ENCODE data around the gene CHERP.
A peak's percentile ranks its signal among the peaks of the same experiment; 100 is the strongest.

Gene CHERP

DNA sequence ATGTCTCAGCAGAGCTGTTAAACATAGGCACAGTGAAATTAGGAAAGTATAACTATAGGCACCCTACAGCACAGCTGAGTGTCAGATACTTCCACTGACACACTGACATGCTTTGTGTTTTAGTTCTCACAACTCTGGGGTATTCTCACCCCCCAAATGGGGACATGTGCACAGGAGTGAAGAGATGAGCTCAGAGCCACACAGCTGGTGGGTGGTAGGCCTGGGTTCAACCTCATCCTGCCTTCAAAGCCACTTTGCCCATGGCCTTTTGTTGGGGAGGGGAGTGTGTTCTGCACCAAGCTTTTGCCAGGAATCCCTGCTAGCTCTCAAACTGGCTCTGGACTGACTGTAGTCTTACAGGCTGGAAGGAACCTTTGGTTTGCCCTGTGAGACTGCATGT lies 31.7 kb upstream of the CHERP start:
- Histone ChIP-seq H3K36me3 (ENCODE audit: control insufficient read depth, insufficient read depth, low read length) (peaks cover 40% of the 10 kb centered on the region), H3K9ac (ENCODE audit: low read depth, low read length) (no peak overlapping the region)

DNA sequence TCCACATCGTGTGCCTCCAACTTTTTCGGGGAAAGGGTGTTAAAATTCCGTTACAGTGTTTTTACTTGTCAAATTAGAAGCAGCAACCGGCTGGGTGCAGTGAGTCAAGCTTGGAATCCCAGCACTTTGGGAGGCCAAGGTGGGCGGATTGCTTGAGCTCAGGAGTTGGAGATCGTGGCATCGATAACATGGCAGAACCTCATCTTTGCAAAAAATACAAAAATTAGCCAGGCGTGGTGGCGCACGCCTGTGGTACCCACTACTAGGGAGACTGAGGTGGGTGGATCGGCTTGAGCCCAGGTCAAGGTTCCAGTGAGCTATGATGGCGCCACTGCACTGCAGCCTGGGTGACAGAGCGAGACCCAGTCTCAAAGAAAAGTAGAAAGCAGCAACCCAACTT lies 31.1 kb upstream of the CHERP start:
- peaks cover 8% of the 10 kb centered on the region for H3K4me1 ChIP-seq (ENCODE audit: control insufficient read depth, insufficient read depth, low read length)
- peaks cover 40% of the 10 kb centered on the region for H3K36me3 ChIP-seq (ENCODE audit: control insufficient read depth, insufficient read depth, low read length)
- H3K9me3 ChIP-seq (ENCODE audit: control insufficient read depth, insufficient read depth, low read length) = no peaks in the 10 kb centered on the region
- H3K27me3 ChIP-seq (ENCODE audit: control insufficient read depth, insufficient read depth, low read length) = no peaks in the 10 kb centered on the region
- peak overlapping the region; percentile 91 for H3K9ac ChIP-seq (ENCODE audit: low read depth, low read length)
- H3K4me3 ChIP-seq (ENCODE audit: low read depth, low read length) = peak overlapping the region; percentile 93

More for the DNA sequence above, 31.7 kb upstream of the CHERP start:
- Histone ChIP-seq H3K27me3 (ENCODE audit: control insufficient read depth, insufficient read depth, low read length) (no peaks in the 10 kb centered on the region), H3K4me3 (ENCODE audit: low read depth, low read length) (peak overlapping the region; percentile 93), H3K4me1 (ENCODE audit: control insufficient read depth, insufficient read depth, low read length) (peaks cover 8% of the 10 kb centered on the region), H3K9me3 (ENCODE audit: control insufficient read depth, insufficient read depth, low read length) (no peaks in the 10 kb centered on the region)

DNA sequence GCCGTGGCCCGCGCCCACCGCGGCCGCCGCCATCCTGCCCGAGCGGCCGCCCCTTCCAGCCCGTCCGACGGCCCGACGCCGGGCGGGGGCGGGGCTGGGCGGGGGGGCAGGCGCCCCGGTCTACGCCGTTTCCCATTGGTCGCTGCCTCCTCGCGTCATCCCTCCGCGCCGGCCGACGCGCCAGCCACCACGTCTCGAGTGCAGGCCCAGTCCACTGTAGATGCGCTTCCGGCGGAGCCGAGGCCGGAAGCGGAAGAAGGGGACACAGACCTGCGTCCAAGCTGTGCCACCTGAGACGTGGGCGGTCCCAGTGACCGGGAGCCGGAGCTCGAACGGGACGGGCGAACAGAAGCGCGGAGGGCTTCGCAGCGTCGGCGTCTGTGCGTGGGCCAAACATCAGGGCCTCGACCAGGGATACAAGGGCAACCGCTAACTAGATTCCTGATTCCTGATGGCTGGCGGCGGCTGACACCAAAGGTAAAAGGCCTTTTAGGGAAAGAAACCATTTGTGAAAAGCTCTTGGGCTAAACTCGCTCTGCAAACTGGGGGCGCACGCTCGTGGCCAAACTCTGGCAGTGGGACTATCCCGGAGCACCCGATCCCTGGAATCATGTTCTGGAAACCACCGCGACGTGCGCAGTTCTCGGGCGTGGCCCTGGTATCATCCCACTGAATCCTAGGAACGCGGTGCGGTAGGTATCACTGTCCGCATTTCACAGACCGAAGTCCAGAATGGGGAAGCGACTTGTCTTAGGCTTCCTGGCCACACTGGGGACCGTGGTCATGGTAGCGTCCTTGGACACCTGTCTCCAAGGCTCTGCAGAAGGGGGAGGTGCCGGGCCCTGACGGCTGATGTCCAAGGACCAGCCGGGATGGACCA lies 30.3 kb upstream of the CHERP start, which contains the start of gene SLC35E1:
TSS of gene SLC35E1 (minus strand) at position 84 of the 880 bp plus-strand sequence. CDS start at position 33, 51 bp downstream.
- H3K9me3 ChIP-seq (ENCODE audit: control insufficient read depth, insufficient read depth, low read length) = no peaks in the 10 kb centered on the region
- H3K4me1 ChIP-seq (ENCODE audit: control insufficient read depth, insufficient read depth, low read length) = peaks cover 8% of the 10 kb centered on the region
- H3K27me3 ChIP-seq (ENCODE audit: control insufficient read depth, insufficient read depth, low read length) = no peaks in the 10 kb centered on the region
- H3K9ac ChIP-seq (ENCODE audit: low read depth, low read length) = peak within 1 kb of the TSS; percentile 91
- peaks cover 35% of the 10 kb centered on the region for H3K36me3 ChIP-seq (ENCODE audit: control insufficient read depth, insufficient read depth, low read length)
- H3K4me3 ChIP-seq (ENCODE audit: low read depth, low read length) = peak within 1 kb of the TSS; percentile 93

DNA sequence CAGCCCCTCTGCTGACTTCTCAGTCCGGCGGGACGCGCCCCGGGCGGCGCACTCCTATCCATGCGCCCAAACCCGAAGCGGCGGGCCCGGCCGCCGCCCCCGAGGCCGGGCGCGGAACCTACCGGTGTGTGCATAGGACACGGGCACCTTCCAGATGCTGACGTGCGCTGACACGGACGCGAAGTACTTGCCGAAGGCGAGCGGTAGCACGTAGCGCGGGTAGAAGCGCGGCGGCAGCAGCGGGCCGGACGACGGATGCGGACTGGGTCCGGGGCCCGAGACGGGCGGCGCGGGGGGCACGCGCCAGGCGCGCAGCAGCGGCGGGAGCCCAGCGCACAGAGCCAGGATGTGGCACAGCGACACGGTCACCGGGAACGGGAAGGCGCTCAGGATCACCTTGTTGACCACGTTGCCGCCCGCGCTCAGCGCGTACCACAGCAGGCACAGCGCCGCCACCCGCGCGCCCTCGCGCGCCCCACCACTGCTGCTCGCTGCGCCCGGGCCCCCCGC lies 29.6 kb upstream of the CHERP start:
- peaks cover 8% of the 10 kb centered on the region for H3K4me1 ChIP-seq (ENCODE audit: control insufficient read depth, insufficient read depth, low read length)
- H3K9me3 ChIP-seq (ENCODE audit: control insufficient read depth, insufficient read depth, low read length) = no peaks in the 10 kb centered on the region
- peak overlapping the region; percentile 91 for H3K4me3 ChIP-seq (ENCODE audit: low read depth, low read length)
- peak overlapping the region; percentile 86 for H3K9ac ChIP-seq (ENCODE audit: low read depth, low read length)
- H3K36me3 ChIP-seq (ENCODE audit: control insufficient read depth, insufficient read depth, low read length) = peaks cover 32% of the 10 kb centered on the region
- H3K27me3 ChIP-seq (ENCODE audit: control insufficient read depth, insufficient read depth, low read length) = no peaks in the 10 kb centered on the region

DNA sequence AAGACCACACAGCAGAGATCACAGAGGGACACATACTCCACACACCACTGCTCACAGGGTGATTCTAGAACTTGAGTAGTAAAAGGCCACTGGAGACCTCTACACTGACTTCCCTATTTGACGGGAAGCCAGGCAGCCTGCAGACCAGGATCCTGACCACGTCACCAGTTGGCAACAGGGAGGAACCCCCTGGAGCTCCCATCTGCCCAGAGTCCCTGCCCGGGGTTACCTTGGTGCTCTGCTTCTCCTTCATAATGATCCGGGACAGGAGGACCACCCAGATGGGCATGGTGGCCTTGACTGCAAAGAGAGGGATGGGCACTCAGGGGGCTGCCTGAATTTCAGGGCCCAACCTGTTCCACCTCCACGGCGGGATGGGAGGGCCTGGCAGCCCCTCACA lies 29.0 kb upstream of the CHERP start:
- peak overlapping the region; percentile 91 for H3K4me3 ChIP-seq (ENCODE audit: low read depth, low read length)
- H3K9me3 ChIP-seq (ENCODE audit: control insufficient read depth, insufficient read depth, low read length) = no peaks in the 10 kb centered on the region
- H3K36me3 ChIP-seq (ENCODE audit: control insufficient read depth, insufficient read depth, low read length) = peaks cover 28% of the 10 kb centered on the region
- no peaks in the 10 kb centered on the region for H3K27me3 ChIP-seq (ENCODE audit: control insufficient read depth, insufficient read depth, low read length)
- peaks cover 8% of the 10 kb centered on the region for H3K4me1 ChIP-seq (ENCODE audit: control insufficient read depth, insufficient read depth, low read length)
- H3K9ac ChIP-seq (ENCODE audit: low read depth, low read length) = peak overlapping the region; percentile 86

DNA sequence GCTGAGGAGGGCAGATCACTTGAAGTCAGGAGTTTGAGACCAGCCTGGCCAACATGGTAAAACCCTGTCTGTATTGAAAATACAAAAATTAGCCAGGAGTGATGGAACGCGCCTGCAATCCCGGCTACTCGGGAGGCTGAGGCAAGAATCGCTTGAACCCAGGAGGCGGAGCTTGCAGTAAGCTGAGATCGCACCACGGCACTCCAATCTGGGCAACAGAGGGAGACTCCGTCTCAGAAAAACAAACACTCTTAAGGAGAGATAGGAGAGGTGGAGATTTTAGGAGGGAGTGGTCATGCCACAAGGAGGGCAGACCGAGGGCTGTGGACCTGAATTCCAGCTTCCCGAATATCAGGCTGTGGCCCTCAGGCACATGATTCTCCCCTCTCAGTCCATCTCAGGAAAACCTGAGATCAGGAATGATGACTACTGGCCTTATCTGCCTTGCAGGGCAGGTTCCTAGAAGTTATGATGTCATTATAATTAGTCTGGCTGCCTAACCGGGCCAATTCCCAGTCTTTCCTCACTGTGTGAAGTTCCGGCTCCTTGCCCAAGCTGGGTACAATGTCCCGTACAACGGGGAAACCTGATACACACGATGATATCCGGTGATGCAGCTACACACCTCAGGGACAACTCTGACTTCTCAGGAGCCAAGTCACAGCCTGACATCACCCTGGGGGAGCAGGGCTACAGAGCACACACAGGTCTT lies 27.5 kb upstream of the CHERP start:
- Histone ChIP-seq H3K36me3 (ENCODE audit: control insufficient read depth, insufficient read depth, low read length) (peaks cover 22% of the 10 kb centered on the region), H3K27me3 (ENCODE audit: control insufficient read depth, insufficient read depth, low read length) (no peaks in the 10 kb centered on the region), H3K4me3 (ENCODE audit: low read depth, low read length) (no peak overlapping the region), H3K9me3 (ENCODE audit: control insufficient read depth, insufficient read depth, low read length) (no peaks in the 10 kb centered on the region), H3K9ac (ENCODE audit: low read depth, low read length) (no peak overlapping the region), H3K4me1 (ENCODE audit: control insufficient read depth, insufficient read depth, low read length) (peaks cover 8% of the 10 kb centered on the region)

DNA sequence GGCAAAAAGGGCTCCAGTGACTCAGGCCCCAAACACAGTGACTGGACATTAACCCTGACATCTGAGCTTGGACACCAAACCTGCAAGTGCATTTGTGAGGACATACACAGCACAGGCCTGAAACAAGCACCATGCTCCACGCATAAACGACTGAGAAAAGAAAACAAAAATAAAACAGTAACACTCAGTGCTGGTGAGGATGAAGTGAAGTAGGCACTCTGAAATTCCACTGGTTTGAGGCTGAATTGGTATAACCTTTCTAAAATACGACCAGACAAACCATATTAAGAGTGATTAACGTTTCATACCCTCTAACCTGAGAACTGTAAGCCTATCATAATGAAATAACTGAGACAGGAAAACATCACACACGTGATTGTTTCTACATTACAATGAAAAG lies 24.5 kb upstream of the CHERP start:
- Histone ChIP-seq H3K9me3 (ENCODE audit: control insufficient read depth, insufficient read depth, low read length) (no peaks in the 10 kb centered on the region), H3K27me3 (ENCODE audit: control insufficient read depth, insufficient read depth, low read length) (no peaks in the 10 kb centered on the region), H3K4me3 (ENCODE audit: low read depth, low read length) (no peak overlapping the region), H3K4me1 (ENCODE audit: control insufficient read depth, insufficient read depth, low read length) (peaks cover 2% of the 10 kb centered on the region), H3K9ac (ENCODE audit: low read depth, low read length) (no peak overlapping the region), H3K36me3 (ENCODE audit: control insufficient read depth, insufficient read depth, low read length) (peaks cover 22% of the 10 kb centered on the region)

DNA sequence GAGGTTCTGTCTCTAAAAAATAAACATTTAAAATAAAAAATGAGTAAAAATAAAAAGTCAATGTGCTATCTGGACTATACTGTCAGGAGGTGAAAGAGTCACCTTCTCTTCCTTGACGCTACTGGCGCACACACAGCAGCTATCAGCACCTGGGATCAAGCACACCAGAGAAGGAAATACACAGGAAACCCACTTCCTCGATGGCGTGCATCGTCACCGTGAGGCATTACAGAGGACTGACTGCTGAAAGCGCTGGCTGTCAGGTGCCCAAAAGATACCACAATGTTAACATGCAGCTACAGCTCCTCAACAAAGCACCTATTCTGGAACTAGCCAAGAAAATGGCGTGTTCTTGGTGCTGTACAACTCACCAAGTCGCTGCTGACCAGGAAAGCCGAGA lies 23.9 kb upstream of the CHERP start:
- no peak overlapping the region for H3K4me3 ChIP-seq (ENCODE audit: low read depth, low read length)
- peaks cover 2% of the 10 kb centered on the region for H3K4me1 ChIP-seq (ENCODE audit: control insufficient read depth, insufficient read depth, low read length)
- H3K27me3 ChIP-seq (ENCODE audit: control insufficient read depth, insufficient read depth, low read length) = no peaks in the 10 kb centered on the region
- H3K9ac ChIP-seq (ENCODE audit: low read depth, low read length) = no peak overlapping the region
- peaks cover 22% of the 10 kb centered on the region for H3K36me3 ChIP-seq (ENCODE audit: control insufficient read depth, insufficient read depth, low read length)
- no peaks in the 10 kb centered on the region for H3K9me3 ChIP-seq (ENCODE audit: control insufficient read depth, insufficient read depth, low read length)

DNA sequence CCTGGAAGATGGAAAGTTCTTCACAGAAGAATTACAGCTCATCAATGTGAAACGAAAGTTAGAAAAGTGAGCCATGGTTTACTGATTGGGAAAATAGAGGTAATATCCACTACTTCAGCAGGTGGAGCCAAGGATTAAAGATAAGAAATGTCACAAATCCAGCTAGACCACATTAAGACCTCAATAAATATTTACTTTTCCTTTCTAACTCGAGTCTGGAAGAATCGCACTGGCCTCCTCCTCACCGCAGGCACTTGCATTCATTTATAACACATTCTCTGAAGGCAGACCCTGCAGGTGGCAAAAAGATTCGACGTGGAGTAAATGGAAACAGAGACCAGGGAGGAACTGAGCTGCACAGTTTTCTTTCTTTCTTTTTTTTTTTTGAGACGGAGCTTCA lies 22.6 kb upstream of the CHERP start:
- H3K9me3 ChIP-seq (ENCODE audit: control insufficient read depth, insufficient read depth, low read length) = no peaks in the 10 kb centered on the region
- no peaks in the 10 kb centered on the region for H3K4me1 ChIP-seq (ENCODE audit: control insufficient read depth, insufficient read depth, low read length)
- no peak overlapping the region for H3K4me3 ChIP-seq (ENCODE audit: low read depth, low read length)
- peaks cover 18% of the 10 kb centered on the region for H3K36me3 ChIP-seq (ENCODE audit: control insufficient read depth, insufficient read depth, low read length)
- H3K9ac ChIP-seq (ENCODE audit: low read depth, low read length) = no peak overlapping the region
- H3K27me3 ChIP-seq (ENCODE audit: control insufficient read depth, insufficient read depth, low read length) = no peaks in the 10 kb centered on the region

DNA sequence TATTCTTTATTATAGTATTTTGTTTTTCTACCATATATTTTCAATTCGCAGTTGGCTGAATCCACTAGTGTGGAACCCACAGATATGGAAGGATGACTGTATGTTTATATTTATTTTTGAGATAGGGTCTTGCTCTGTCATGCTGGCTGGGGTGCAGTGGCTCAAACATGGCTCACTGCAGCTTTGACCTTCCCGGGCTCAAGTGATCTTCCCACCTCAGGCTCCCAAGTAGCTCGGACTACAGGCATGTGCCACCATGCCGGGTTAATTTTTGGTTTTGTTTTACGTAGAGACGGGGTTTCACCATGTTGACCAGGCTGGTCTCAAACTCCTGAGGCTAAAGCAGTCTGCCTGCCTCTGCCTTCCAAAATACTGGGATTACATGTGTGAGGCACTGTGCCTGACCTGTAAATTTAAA lies 20.4 kb upstream of the CHERP start:
- Histone ChIP-seq H3K27me3 (ENCODE audit: control insufficient read depth, insufficient read depth, low read length) (no peaks in the 10 kb centered on the region), H3K9ac (ENCODE audit: low read depth, low read length) (no peak overlapping the region), H3K4me1 (ENCODE audit: control insufficient read depth, insufficient read depth, low read length) (no peaks in the 10 kb centered on the region), H3K36me3 (ENCODE audit: control insufficient read depth, insufficient read depth, low read length) (peaks cover 14% of the 10 kb centered on the region), H3K9me3 (ENCODE audit: control insufficient read depth, insufficient read depth, low read length) (no peaks in the 10 kb centered on the region), H3K4me3 (ENCODE audit: low read depth, low read length) (no peak overlapping the region)

DNA sequence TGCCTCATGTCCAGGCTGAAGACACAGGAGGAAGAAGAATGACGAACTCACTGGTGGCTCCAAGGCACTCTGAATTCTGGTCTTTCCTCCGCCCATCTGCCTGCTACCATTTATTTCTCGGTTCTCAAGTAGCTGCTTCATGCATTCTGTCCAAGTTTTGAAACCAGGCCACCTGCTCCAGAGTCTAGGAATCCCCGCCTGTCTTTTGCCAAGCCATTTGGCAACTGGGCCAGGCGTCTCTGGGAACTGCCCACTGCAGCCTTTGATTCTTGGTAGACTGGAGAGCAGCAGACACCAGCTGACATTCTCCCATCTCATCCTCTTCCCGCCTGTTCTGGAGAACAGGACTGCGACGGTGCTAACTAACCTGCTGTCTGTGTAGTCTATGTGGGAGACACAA lies 19.1 kb upstream of the CHERP start:
- no peaks in the 10 kb centered on the region for H3K9me3 ChIP-seq (ENCODE audit: control insufficient read depth, insufficient read depth, low read length)
- H3K27me3 ChIP-seq (ENCODE audit: control insufficient read depth, insufficient read depth, low read length) = no peaks in the 10 kb centered on the region
- H3K9ac ChIP-seq (ENCODE audit: low read depth, low read length) = no peak overlapping the region
- H3K4me3 ChIP-seq (ENCODE audit: low read depth, low read length) = no peak overlapping the region
- H3K4me1 ChIP-seq (ENCODE audit: control insufficient read depth, insufficient read depth, low read length) = no peaks in the 10 kb centered on the region
- peaks cover 15% of the 10 kb centered on the region for H3K36me3 ChIP-seq (ENCODE audit: control insufficient read depth, insufficient read depth, low read length)

All from iPS-15b (cell line).